ENCODE results near the gene SMARCC1. TPM values are rescaled to one million over a fixed set of nuclear protein-coding genes. Genes with fewer than 3 reads are reported as not detected.

SMARCC1 gene
- total RNA-seq, 4 donors from 2014 or later = 25.0 to 110 (median 56.4) TPM

GRCh38 chr3:47606165-47606564 is 175.5 kb downstream of the SMARCC1 start:
- Histone ChIP-seq H3K27ac (no peak overlapping the region), H3K27me3 (no peaks in the 10 kb centered on the region), H3K36me3 (peaks cover 0 to 67% (median 0%) of the 10 kb centered on the region in 3 donors), H3K4me1 (no peaks in the 10 kb centered on the region), H3K4me3 (no peak overlapping the region), H3K9me3 (no peaks in the 10 kb centered on the region)
- TF ChIP-seq POLR2A (IDR thresholded peaks at IDR 0.05) (no peak), CTCF (IDR thresholded peaks at IDR 0.05) (no peak)
- no peak for DNase-seq

GRCh38 chr3:47605652-47606051 is 176.0 kb downstream of the SMARCC1 start:
- no peak for TF ChIP-seq CTCF (IDR thresholded peaks at IDR 0.05)
- no peak for TF ChIP-seq POLR2A (IDR thresholded peaks at IDR 0.05)
- Histone ChIP-seq H3K4me1 (no peaks in the 10 kb centered on the region), H3K27me3 (no peaks in the 10 kb centered on the region), H3K4me3 (no peak overlapping the region), H3K36me3 (peaks cover 0 to 67% (median 0%) of the 10 kb centered on the region in 3 donors), H3K27ac (no peak overlapping the region), H3K9me3 (no peaks in the 10 kb centered on the region)
- no peak for DNase-seq

GRCh38 chr3:47604145-47604544 is 177.5 kb downstream of the SMARCC1 start:
- DNase-seq = no peak
- Histone ChIP-seq H3K27ac (no peak overlapping the region), H3K9me3 (no peaks in the 10 kb centered on the region), H3K4me3 (no peak overlapping the region), H3K27me3 (no peaks in the 10 kb centered on the region), H3K4me1 (no peaks in the 10 kb centered on the region), H3K36me3 (peaks cover 0 to 67% (median 0%) of the 10 kb centered on the region in 3 donors)
- no peak for TF ChIP-seq POLR2A (IDR thresholded peaks at IDR 0.05)
- TF ChIP-seq CTCF (IDR thresholded peaks at IDR 0.05) = no peak

GRCh38 chr3:47603332-47603731 is 178.4 kb downstream of the SMARCC1 start:
- DNase-seq = no peak
- H3K27me3 ChIP-seq = no peaks in the 10 kb centered on the region
- TF ChIP-seq CTCF (IDR thresholded peaks at IDR 0.05) (no peak), POLR2A (IDR thresholded peaks at IDR 0.05) (no peak)
- no peaks in the 10 kb centered on the region for H3K4me1 ChIP-seq
- no peak overlapping the region for H3K27ac ChIP-seq
- peaks cover 0 to 58% (median 0%) of the 10 kb centered on the region in 3 donors for H3K36me3 ChIP-seq
- no peaks in the 10 kb centered on the region for H3K9me3 ChIP-seq
- no peak overlapping the region for H3K4me3 ChIP-seq

- no peak for TF ChIP-seq POLR2A (IDR thresholded peaks at IDR 0.05)
- TF ChIP-seq CTCF (IDR thresholded peaks at IDR 0.05) = no peak
- no peak overlapping the region for H3K27ac ChIP-seq
- peaks cover 0 to 55% (median 0%) of the 10 kb centered on the region in 3 donors for H3K36me3 ChIP-seq
- no peaks in the 10 kb centered on the region for H3K27me3 ChIP-seq
- no peaks in the 10 kb centered on the region for H3K4me1 ChIP-seq
- H3K9me3 ChIP-seq = no peaks in the 10 kb centered on the region
- no peak overlapping the region for H3K4me3 ChIP-seq
- DNase-seq = no peak
Observed at GRCh38 chr3:47601281-47601680, 180.4 kb downstream of the SMARCC1 start.

- Histone ChIP-seq H3K4me1 (no peaks in the 10 kb centered on the region), H3K9me3 (no peaks in the 10 kb centered on the region), H3K27me3 (no peaks in the 10 kb centered on the region), H3K27ac (no peak overlapping the region), H3K4me3 (no peak overlapping the region), H3K36me3 (peaks cover 0 to 49% (median 0%) of the 10 kb centered on the region in 3 donors)
- no peak for DNase-seq
- TF ChIP-seq POLR2A (IDR thresholded peaks at IDR 0.05) (no peak), CTCF (IDR thresholded peaks at IDR 0.05) (no peak)
Observed at GRCh38 chr3:47594792-47595191, 186.9 kb downstream of the SMARCC1 start.
